Smooth muscle cell (in vitro differentiated cells): Measurements from ENCODE around the gene EHD2. TPM values are rescaled to one million over a fixed set of nuclear protein-coding genes. Genes with fewer than 3 reads are reported as not detected.

ENCODE experiments used
- DNase-seq: peaks from one replicate; lab custom pipeline; 2025; ENCODE audit not compliant: unreplicated experiment; lab: John Stamatoyannopoulos, UW
- H2AFZ ChIP-seq: fragments of 200-600 bp; sonication (generic); 2 replicates; pipeline ENCODE4 v1.6.0; 2016; ENCODE audit warnings: antibody characterized with exemption, low read depth, mild to moderate bottlenecking
- H3F3A ChIP-seq: fragments of 200-600 bp; sonication (generic); 2 replicates; pipeline ENCODE4 v1.6.0; 2017; ENCODE audit warnings: antibody characterized with exemption, low read depth
- H3K27ac ChIP-seq: fragments of 200-600 bp; sonication (generic); 2 replicates; pipeline ENCODE4 v1.5.1; 2016; ENCODE audit warnings: low read depth, mild to moderate bottlenecking
- H3K27me3 ChIP-seq: fragments of 200-600 bp; sonication (generic); 2 replicates; pipeline ENCODE4 v1.6.1; 2016; ENCODE audit warnings: low read depth, mild to moderate bottlenecking
- H3K36me3 ChIP-seq: fragments of 200-600 bp; sonication (generic); 2 replicates; pipeline ENCODE4 v1.5.1; 2016; ENCODE audit warnings: low read depth
- H3K4me1 ChIP-seq: fragments of 200-600 bp; sonication (generic); 2 replicates; pipeline ENCODE4 v1.5.1; 2016; ENCODE audit warnings: low read depth
- H3K4me2 ChIP-seq: fragments of 200-600 bp; sonication (generic); 2 replicates; pipeline ENCODE4 v1.6.0; 2016; ENCODE audit warnings: mild to moderate bottlenecking
- H3K4me3 ChIP-seq: fragments of 200-600 bp; sonication (generic); 2 replicates; pipeline ENCODE4 v1.5.1; 2016; ENCODE audit warnings: mild to moderate bottlenecking
- H3K79me2 ChIP-seq: fragments of 200-600 bp; sonication (generic); 2 replicates; pipeline ENCODE4 v1.6.0; 2016; ENCODE audit warnings: low read depth, mild to moderate bottlenecking
- H3K9ac ChIP-seq: fragments of 200-600 bp; sonication (generic); 2 replicates; pipeline ENCODE4 v1.6.0; 2016; ENCODE audit warnings: low read depth
- H3K9me3 ChIP-seq: fragments of 200-600 bp; sonication (generic); replicated peaks from 2 replicates; pipeline ENCODE4 v1.5.1; 2016; ENCODE audit warnings: low read depth
- H4K20me1 ChIP-seq: fragments of 200-600 bp; sonication (generic); 2 replicates; pipeline ENCODE4 v1.6.0; 2016; ENCODE audit warnings: low read depth
- WGBS: methylation state at CpG from one replicate; pipeline ENCODE4 v1.1.7; 2016; ENCODE audit warnings: low lambda C conversion rate; 5-methylcytosine and 5-hydroxymethylcytosine counted together
- polyA plus RNA-seq: library from polyadenylated mRNA; unstranded; fragments of >200 nt; fragmentation: Nextera tagmentation; extraction: Ambion mirVana; gene quantifications from 2 replicates; pipeline ENCODE4 v1.2.1, GENCODE V29; 2016
- total RNA-seq: library from RNA; depleted of rRNA; stranded (reverse); fragments of >200 nt; gene quantifications from 2 replicates; pipeline ENCODE4 v1.2.3, GENCODE V29; 2014
- TF ChIP-seq, protein P1 (sequence below): fragments of 200-600 bp; sonication (generic); IDR thresholded peaks from 2 replicates; pipeline ENCODE4 v1.5.1; 2017; ENCODE audit warnings: borderline replicate concordance, mild to moderate bottlenecking, antibody characterized with exemption; ENCODE audit not compliant: insufficient read depth, poor library complexity, severe bottlenecking

EHD2 gene
- total and polyA plus RNA-seq, 2 experiments from 2014 or later, result 65.6 to 200 TPM

DNA sequence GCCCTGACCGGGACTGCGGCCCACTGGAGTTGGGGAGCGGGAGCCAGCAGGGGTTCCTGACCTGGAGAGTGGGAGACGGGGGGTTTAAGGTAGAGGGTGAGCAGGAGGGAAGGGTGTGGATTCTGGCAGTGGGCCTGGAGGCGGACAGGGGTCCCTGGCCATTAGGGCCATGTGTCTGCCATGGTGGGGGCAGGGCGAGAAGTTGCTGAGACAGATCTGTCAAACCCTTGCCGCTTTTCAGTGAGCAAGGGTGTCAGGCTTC lies 53.1 kb downstream of the EHD2 start:
- Histone ChIP-seq H4K20me1 (no peaks in the 10 kb centered on the region), H3K4me2 (no peak overlapping the region), H2AFZ (no peak overlapping the region), H3K9ac (no peak overlapping the region), H3K9me3 (no peaks in the 10 kb centered on the region), H3K79me2 (no peaks in the 10 kb centered on the region), H3F3A (peaks cover 5% of the 10 kb centered on the region), H3K4me3 (no peak overlapping the region), H3K27me3 (no peaks in the 10 kb centered on the region), H3K36me3 (no peaks in the 10 kb centered on the region), H3K27ac (no peak overlapping the region), H3K4me1 (peaks cover 3% of the 10 kb centered on the region)
- 87% methylated on average over 7 of the region's 7 CpGs for WGBS
- TF ChIP-seq, protein P1, sequence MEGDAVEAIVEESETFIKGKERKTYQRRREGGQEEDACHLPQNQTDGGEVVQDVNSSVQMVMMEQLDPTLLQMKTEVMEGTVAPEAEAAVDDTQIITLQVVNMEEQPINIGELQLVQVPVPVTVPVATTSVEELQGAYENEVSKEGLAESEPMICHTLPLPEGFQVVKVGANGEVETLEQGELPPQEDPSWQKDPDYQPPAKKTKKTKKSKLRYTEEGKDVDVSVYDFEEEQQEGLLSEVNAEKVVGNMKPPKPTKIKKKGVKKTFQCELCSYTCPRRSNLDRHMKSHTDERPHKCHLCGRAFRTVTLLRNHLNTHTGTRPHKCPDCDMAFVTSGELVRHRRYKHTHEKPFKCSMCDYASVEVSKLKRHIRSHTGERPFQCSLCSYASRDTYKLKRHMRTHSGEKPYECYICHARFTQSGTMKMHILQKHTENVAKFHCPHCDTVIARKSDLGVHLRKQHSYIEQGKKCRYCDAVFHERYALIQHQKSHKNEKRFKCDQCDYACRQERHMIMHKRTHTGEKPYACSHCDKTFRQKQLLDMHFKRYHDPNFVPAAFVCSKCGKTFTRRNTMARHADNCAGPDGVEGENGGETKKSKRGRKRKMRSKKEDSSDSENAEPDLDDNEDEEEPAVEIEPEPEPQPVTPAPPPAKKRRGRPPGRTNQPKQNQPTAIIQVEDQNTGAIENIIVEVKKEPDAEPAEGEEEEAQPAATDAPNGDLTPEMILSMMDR, result no peak
- no peak for DNase-seq

DNA sequence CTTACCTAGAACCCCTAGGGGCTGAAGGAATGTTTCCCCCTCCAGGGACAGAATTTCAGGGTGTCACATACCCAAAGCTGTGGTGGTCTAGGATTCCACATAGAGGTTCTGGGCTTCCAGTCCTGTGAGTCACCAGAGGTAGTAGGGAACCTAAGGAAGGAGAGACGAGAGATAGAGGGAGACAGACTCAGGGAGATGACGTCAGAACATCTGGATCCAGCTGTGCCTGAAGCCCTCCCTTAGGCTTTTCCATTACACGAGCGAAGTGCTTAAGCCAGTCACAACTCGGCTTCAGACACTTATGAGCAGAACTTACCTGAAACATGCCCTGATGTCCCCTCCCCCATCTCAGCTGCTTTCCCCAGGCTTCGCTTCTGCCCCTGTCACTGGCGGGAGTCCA lies 53.4 kb downstream of the EHD2 start:
- no peak overlapping the region for H3K4me2 ChIP-seq
- H3F3A ChIP-seq, result peaks cover 5% of the 10 kb centered on the region
- no peak for DNase-seq
- no peaks in the 10 kb centered on the region for H3K9me3 ChIP-seq
- H2AFZ ChIP-seq, result no peak overlapping the region
- H3K36me3 ChIP-seq, result no peaks in the 10 kb centered on the region
- TF ChIP-seq, protein P1, result no peak
- H3K4me1 ChIP-seq, result peaks cover 3% of the 10 kb centered on the region
- H3K4me3 ChIP-seq, result no peak overlapping the region
- H3K27me3 ChIP-seq, result no peaks in the 10 kb centered on the region
- H4K20me1 ChIP-seq, result no peaks in the 10 kb centered on the region
- no peak overlapping the region for H3K9ac ChIP-seq
- no peaks in the 10 kb centered on the region for H3K79me2 ChIP-seq
- 86% methylated on average over 7 of the region's 7 CpGs for WGBS
- no peak overlapping the region for H3K27ac ChIP-seq

DNA sequence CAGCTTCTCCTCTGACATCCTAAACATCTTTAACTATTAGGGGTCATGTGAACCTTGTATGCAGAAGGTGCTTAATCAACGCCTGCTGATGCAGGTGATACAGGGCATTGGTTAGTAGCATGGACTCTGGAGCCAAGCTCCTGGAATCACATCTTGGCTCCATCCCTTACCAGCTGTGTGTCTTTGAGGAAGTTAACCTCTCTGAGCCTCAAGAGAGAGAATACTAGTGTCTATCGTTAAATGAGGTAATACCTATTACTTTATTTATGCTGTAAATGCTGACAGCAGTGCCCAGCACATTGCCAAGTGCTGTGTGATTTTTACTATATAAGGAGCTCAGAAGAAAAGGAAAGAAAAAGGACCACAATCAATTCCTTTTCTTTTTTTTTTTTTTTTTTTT lies 54.1 kb downstream of the EHD2 start:
- Histone ChIP-seq H3F3A (peaks cover 5% of the 10 kb centered on the region), H3K9ac (no peak overlapping the region), H3K4me3 (no peak overlapping the region), H3K9me3 (no peaks in the 10 kb centered on the region), H3K79me2 (no peaks in the 10 kb centered on the region), H4K20me1 (no peaks in the 10 kb centered on the region), H2AFZ (no peak overlapping the region), H3K4me1 (peaks cover 3% of the 10 kb centered on the region), H3K4me2 (no peak overlapping the region), H3K27ac (no peak overlapping the region), H3K36me3 (no peaks in the 10 kb centered on the region), H3K27me3 (no peaks in the 10 kb centered on the region)
- WGBS, result 90% methylated on average over 2 of the region's 2 CpGs
- no peak for DNase-seq
- TF ChIP-seq, protein P1, result no peak

DNA sequence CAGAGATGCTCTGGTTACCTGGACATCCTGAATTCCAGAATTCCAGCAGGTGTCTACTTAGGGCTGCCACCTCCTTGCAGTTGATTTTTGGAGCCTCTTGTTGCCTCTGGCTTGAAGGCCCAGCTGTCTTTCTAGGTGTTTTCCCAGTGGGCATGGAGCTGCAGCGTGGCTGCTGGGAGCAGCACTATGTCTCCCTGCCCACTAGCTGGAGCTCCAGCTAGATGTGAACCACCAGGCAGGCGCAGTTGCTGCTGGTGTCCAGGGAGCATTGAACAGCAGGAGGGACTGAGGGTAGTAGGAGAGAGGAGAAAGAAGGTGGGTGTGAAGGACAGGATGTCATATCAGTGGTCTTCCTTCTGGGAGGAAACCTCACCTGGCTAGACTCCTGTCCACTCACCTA lies 55.4 kb downstream of the EHD2 start:
- Histone ChIP-seq H3K4me1 (peaks cover 3% of the 10 kb centered on the region), H4K20me1 (no peaks in the 10 kb centered on the region), H3K9me3 (no peaks in the 10 kb centered on the region), H3K79me2 (no peaks in the 10 kb centered on the region), H2AFZ (no peak overlapping the region), H3K9ac (no peak overlapping the region), H3F3A (peaks cover 5% of the 10 kb centered on the region), H3K27me3 (no peaks in the 10 kb centered on the region), H3K4me2 (no peak overlapping the region), H3K4me3 (no peak overlapping the region), H3K36me3 (no peaks in the 10 kb centered on the region), H3K27ac (no peak overlapping the region)
- DNase-seq, result no peak
- WGBS, result 78% methylated on average over 2 of the region's 2 CpGs
- TF ChIP-seq, protein P1, result no peak
